ENCODE measurements around the gene HS2ST1.
"Not testable (repeated sequence)": the region's sequence is repeated elsewhere in the genome, so short reads cannot be mapped to it uniquely, and the experiment has no call there.

HS2ST1 gene

DNA sequence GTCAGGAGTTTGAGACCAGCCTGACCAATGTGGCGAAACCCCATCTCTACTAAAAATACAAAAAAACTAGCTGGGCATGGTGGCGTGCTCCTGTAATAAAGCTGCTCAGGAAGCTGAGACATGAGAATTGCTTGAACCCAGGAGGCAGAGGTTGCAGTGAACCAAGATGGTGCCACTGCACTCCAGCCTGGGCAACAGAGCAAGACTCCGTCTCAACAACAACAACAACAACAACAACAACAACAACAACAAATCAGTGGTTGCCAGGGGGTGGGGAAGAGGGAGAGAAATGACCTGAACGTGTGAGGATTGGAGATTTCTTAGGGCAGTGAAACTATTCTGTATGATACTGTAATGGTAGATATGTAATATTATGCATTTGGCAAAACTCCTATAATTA lies 47.2 kb upstream of the HS2ST1 start:
- POLR2A ChIA-PET; H3K36me3 ChIP-seq (ENCODE audit: control insufficient read depth in 2 of 2, insufficient read depth in 1 of 2, low read length in 2 of 2); H3K4me1 ChIP-seq (ENCODE audit: control insufficient read depth, insufficient read depth, low read length); H3K27ac ChIP-seq (ENCODE audit: extremely low read depth, low read depth, low read length); H3K4me3 ChIP-seq (ENCODE audit: low read depth, low read length); H3K9me3 ChIP-seq (ENCODE audit: control insufficient read depth, insufficient read depth, low read depth, low read length): not testable (repeated sequence)
- TF ChIP-seq OSR2 (tag by site-specific recombination; IDR thresholded peaks at IDR 0.05), result 0 out of 2 replicates have a peak, but pooled peaks have one; percentile 15
- CTCF ChIA-PET, result interaction anchor here (0.6 kb wide), 1 partner anchor 8 kb away, joined by 3 read pairs; no protein-coding TSS in a partner anchor

DNA sequence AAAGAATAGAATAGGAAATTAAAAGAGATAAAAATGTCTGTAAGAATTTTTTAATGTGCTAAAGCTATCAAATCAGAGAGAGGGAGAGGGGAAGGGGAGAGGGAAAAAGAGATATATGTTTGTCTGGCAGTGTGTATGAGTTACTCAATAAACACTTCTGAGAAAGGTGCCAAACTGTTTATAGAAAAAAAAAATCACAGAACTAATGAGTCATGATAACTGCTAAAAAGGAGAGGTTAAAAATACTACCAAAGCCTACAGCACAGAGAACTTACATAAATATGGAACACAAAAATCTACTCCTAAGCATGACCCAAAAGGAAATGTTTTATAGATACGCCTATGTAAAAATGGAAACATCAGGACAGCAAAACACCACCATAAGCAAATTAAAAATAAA lies 46.0 kb upstream of the HS2ST1 start:
- Histone ChIP-seq H3K27ac (ENCODE audit: extremely low read depth, low read depth, low read length) (no peak overlapping the region), H3K4me1 (ENCODE audit: control insufficient read depth, insufficient read depth, low read length) (no peaks in the 10 kb centered on the region; the same call in 1 of the 2 replicates), H3K4me3 (ENCODE audit: low read depth, low read length) (no peak overlapping the region), H3K36me3 (ENCODE audit: control insufficient read depth in 2 of 2, insufficient read depth in 1 of 2, low read length in 2 of 2) (peaks cover 0 to under 1% of the 10 kb centered on the region in 2 experiments; a peak in 2 of 3 replicates), H3K9me3 (ENCODE audit: control insufficient read depth, insufficient read depth, low read depth, low read length) (no peaks in the 10 kb centered on the region)
- ChIA-PET POLR2A (no interaction called here), CTCF (no interaction called here)
- no peak for TF ChIP-seq ZNF701 (tag by site-specific recombination; IDR thresholded peaks at IDR 0.05)
- TF ChIP-seq KLF10 (tag by site-specific recombination; IDR thresholded peaks at IDR 0.05), result no peak
- no peak for TF ChIP-seq ZFP69B (tag by site-specific recombination; IDR thresholded peaks at IDR 0.05)
- no peak for TF ChIP-seq YY2 (tag by site-specific recombination; IDR thresholded peaks at IDR 0.05)
- TF ChIP-seq ZBTB44 (tag by site-specific recombination; IDR thresholded peaks at IDR 0.05), result no peak
- TF ChIP-seq ZNF623 (tag by site-specific recombination; IDR thresholded peaks at IDR 0.05), result no peak
- TF ChIP-seq ZNF214 (tag by site-specific recombination; IDR thresholded peaks at IDR 0.05; ENCODE audit: borderline replicate concordance), result no peak
- 0 out of 2 replicates have a peak, but pooled peaks have one; percentile 10 for TF ChIP-seq PRDM6 (tag by site-specific recombination; IDR thresholded peaks at IDR 0.05)
- TF ChIP-seq, protein P1, sequence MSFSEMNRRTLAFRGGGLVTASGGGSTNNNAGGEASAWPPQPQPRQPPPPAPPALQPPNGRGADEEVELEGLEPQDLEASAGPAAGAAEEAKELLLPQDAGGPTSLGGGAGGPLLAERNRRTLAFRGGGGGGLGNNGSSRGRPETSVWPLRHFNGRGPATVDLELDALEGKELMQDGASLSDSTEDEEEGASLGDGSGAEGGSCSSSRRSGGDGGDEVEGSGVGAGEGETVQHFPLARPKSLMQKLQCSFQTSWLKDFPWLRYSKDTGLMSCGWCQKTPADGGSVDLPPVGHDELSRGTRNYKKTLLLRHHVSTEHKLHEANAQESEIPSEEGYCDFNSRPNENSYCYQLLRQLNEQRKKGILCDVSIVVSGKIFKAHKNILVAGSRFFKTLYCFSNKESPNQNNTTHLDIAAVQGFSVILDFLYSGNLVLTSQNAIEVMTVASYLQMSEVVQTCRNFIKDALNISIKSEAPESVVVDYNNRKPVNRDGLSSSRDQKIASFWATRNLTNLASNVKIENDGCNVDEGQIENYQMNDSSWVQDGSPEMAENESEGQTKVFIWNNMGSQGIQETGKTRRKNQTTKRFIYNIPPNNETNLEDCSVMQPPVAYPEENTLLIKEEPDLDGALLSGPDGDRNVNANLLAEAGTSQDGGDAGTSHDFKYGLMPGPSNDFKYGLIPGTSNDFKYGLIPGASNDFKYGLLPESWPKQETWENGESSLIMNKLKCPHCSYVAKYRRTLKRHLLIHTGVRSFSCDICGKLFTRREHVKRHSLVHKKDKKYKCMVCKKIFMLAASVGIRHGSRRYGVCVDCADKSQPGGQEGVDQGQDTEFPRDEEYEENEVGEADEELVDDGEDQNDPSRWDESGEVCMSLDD (tag by site-specific recombination; IDR thresholded peaks at IDR 0.05), result no peak
- no peak for TF ChIP-seq ZNF16 (tag by site-specific recombination; IDR thresholded peaks at IDR 0.05; ENCODE audit: low read depth)
- peak; percentile 79 for TF ChIP-seq ZNF664 (tag by site-specific recombination; IDR thresholded peaks at IDR 0.05)
- no peak for TF ChIP-seq ZXDB (tag by site-specific recombination; IDR thresholded peaks at IDR 0.05)
- no peak for TF ChIP-seq SALL2 (tag by site-specific recombination; IDR thresholded peaks at IDR 0.05; ENCODE audit: borderline replicate concordance)
- TF ChIP-seq BCL11A (tag by site-specific recombination; IDR thresholded peaks at IDR 0.05; ENCODE audit: low read depth), result no peak
- no peak for TF ChIP-seq ZNF112 (tag by site-specific recombination; IDR thresholded peaks at IDR 0.05)
- no peak for TF ChIP-seq TCF7L2 (IDR thresholded peaks at IDR 0.05; ENCODE audit: borderline replicate concordance, low read depth, low read length)
- TF ChIP-seq ZNF2 (tag by site-specific recombination; IDR thresholded peaks at IDR 0.05), result no peak
